HepG2 (cell line): ENCODE results near the gene RPL35.

ENCODE experiments used
- ARNT ChIP-seq: fragments of 450-650 bp; IDR thresholded peaks from 2 replicates; pipeline ENCODE4 v1.6.1; 2017
- HMG20A ChIP-seq: IDR thresholded peaks from 2 replicates; pipeline ENCODE4 v1.6.1; 2016; ENCODE audit warnings: borderline replicate concordance
- HOXD1 ChIP-seq: sonication (generic); formaldehyde crosslinking; IDR thresholded peaks from 2 replicates; pipeline ENCODE4 v1.5.0; 2020; ENCODE audit warnings: missing genetic modification reagents
- IKZF1 ChIP-seq: fragments of 450-650 bp; IDR thresholded peaks from 2 replicates; pipeline ENCODE4 v1.7.1; 2016
- MAFF ChIP-seq: IDR thresholded peaks from 2 replicates; pipeline ENCODE4 v1.6.1; 2011; ENCODE audit warnings: low read depth, low read length, improper control_type of control experiment
- MBD4 ChIP-seq: IDR thresholded peaks from 2 replicates; pipeline ENCODE4 v1.6.1; 2012; ENCODE audit warnings: low read length, inconsistent platforms, borderline replicate concordance
- NFYB ChIP-seq: sonication (generic); formaldehyde crosslinking; IDR thresholded peaks from 2 replicates; pipeline ENCODE4 v1.4.0; 2020; ENCODE audit warnings: missing genetic modification reagents
- POLR2AphosphoS5 ChIP-seq: IDR thresholded peaks from 2 replicates; pipeline ENCODE4 v1.6.1; 2012; ENCODE audit warnings: low read depth, low read length
- SP2 ChIP-seq: sonication (generic); formaldehyde crosslinking; IDR thresholded peaks from 2 replicates; pipeline ENCODE4 v1.5.1; 2020; ENCODE audit warnings: mild to moderate bottlenecking, missing genetic modification reagents
- SSRP1 ChIP-seq: IDR thresholded peaks from 2 replicates; pipeline ENCODE4 v1.6.1; 2016; ENCODE audit warnings: control low read depth
- TAF1 ChIP-seq: sonication (generic); formaldehyde crosslinking; IDR thresholded peaks from 2 replicates; pipeline ENCODE4 v1.4.0; 2020; ENCODE audit warnings: missing genetic modification reagents
- ZNF274 ChIP-seq: sonication (generic); formaldehyde crosslinking; IDR thresholded peaks from 2 replicates; pipeline ENCODE4 v1.5.1; 2020; ENCODE audit warnings: mild to moderate bottlenecking, missing genetic modification reagents
- TF ChIP-seq, protein P1 (sequence below): sonication (generic); formaldehyde crosslinking; IDR thresholded peaks from 2 replicates; pipeline ENCODE4 v1.5.0; 2020; ENCODE audit warnings: mild to moderate bottlenecking, missing genetic modification reagents, moderate library complexity
- TF ChIP-seq, protein P2 (sequence below): IDR thresholded peaks from 2 replicates; pipeline ENCODE4 v1.6.1; 2012; ENCODE audit warnings: low read depth, low read length, improper control_type of control experiment

DNA sequence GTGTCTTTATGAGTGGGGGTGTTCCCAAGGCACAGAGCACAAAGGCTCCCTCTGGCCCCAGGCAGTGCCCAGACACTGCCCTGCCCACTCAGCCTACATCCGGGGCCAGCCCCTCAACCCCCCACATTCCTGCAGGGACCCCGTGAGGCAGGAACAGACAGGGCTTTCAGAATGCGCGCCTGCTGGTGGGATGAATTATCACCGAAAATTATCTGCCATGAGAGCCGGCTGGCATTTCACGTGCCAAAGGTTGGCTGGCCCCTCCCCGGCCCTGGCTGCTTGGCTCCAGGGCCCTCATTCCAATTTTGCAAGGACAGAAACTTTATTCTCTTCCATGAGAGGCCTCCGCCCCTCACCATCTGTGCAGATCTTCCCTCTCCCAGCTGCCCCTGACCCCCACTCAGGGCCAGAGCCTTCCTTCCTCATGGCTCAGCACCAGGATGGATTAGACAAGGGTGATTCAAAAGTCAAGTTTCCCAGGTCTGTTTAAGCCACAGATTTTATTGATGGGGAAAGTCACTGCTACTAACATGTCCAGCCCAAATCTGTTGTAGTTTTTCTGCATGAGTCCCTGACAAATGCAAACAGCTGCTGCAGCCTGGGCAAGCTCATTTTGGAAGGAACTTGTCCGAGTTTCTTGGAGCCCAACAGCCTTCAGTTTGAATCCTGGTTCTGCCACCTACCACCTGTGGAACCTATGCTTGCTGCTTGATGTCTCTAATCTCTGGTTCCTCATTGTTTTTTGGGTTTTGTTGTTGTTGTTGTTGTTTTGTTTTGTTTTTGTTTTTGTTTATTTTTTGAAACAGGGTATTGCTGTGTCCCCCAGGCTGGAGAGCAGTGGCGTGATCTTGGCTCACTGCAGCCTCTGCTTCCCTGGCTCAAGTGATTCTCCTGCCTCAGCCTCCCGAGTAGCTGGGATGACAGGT is 40.8 kb downstream of the RPL35 start:
- TF ChIP-seq SP2 (no peak), MAFF (no peak), ZNF274 (CRISPR knock-in tag) (no peak), HOXD1 (CRISPR knock-in tag) (no peak), ARNT (no peak), SSRP1 (CRISPR knock-in tag) (no peak), TAF1 (CRISPR knock-in tag) (no peak), MBD4 (no peak), HMG20A (no peak), NFYB (no peak), POLR2AphosphoS5 (no peak), IKZF1 (no peak)
- TF ChIP-seq, protein P1, sequence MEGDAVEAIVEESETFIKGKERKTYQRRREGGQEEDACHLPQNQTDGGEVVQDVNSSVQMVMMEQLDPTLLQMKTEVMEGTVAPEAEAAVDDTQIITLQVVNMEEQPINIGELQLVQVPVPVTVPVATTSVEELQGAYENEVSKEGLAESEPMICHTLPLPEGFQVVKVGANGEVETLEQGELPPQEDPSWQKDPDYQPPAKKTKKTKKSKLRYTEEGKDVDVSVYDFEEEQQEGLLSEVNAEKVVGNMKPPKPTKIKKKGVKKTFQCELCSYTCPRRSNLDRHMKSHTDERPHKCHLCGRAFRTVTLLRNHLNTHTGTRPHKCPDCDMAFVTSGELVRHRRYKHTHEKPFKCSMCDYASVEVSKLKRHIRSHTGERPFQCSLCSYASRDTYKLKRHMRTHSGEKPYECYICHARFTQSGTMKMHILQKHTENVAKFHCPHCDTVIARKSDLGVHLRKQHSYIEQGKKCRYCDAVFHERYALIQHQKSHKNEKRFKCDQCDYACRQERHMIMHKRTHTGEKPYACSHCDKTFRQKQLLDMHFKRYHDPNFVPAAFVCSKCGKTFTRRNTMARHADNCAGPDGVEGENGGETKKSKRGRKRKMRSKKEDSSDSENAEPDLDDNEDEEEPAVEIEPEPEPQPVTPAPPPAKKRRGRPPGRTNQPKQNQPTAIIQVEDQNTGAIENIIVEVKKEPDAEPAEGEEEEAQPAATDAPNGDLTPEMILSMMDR (CRISPR knock-in tag), result no peak
- TF ChIP-seq, protein P2, sequence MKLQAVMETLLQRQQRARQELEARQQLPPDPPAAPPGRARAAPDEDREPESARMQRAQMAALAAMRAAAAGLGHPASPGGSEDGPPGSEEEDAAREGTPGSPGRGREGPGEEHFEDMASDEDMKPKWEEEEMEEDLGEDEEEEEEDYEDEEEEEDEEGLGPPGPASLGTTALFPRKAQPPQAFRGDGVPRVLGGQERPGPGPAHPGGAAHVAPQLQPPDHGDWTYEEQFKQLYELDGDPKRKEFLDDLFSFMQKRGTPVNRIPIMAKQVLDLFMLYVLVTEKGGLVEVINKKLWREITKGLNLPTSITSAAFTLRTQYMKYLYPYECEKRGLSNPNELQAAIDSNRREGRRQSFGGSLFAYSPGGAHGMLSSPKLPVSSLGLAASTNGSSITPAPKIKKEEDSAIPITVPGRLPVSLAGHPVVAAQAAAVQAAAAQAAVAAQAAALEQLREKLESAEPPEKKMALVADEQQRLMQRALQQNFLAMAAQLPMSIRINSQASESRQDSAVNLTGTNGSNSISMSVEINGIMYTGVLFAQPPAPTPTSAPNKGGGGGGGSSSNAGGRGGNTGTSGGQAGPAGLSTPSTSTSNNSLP, result no peak
